ENCODE results near the gene HDAC7.

HDAC7 gene

DNA sequence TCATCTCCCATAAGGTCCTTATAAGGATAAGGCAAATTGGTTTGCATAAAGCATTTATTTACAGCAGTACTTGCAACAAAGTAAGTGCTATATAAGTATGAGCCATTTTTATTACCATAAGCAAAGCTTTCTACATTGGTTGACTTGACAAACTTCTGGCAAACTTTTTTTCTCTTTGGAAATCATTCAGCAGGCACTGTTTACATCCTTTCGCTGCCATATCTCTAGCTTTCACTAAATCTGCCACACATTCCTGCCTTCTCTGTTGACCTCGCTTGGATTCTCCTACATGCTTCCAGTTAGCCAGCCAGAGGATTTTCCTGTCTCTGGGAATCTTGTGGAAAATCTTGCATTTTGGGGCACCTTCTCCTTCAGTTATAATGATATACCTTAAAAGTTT, 21.8 kb upstream of the HDAC7 start:
- TF ChIP-seq, protein P1, sequence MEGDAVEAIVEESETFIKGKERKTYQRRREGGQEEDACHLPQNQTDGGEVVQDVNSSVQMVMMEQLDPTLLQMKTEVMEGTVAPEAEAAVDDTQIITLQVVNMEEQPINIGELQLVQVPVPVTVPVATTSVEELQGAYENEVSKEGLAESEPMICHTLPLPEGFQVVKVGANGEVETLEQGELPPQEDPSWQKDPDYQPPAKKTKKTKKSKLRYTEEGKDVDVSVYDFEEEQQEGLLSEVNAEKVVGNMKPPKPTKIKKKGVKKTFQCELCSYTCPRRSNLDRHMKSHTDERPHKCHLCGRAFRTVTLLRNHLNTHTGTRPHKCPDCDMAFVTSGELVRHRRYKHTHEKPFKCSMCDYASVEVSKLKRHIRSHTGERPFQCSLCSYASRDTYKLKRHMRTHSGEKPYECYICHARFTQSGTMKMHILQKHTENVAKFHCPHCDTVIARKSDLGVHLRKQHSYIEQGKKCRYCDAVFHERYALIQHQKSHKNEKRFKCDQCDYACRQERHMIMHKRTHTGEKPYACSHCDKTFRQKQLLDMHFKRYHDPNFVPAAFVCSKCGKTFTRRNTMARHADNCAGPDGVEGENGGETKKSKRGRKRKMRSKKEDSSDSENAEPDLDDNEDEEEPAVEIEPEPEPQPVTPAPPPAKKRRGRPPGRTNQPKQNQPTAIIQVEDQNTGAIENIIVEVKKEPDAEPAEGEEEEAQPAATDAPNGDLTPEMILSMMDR (IDR thresholded peaks at IDR 0.05): no peak
- TF ChIP-seq ZFX (IDR thresholded peaks at IDR 0.05; ENCODE audit: borderline replicate concordance): no peak
- no peak overlapping the region for H3K27ac ChIP-seq

GRCh38 chr12:47840571-47840970, 20.9 kb upstream of the HDAC7 start:
- no peak overlapping the region for H3K27ac ChIP-seq
- TF ChIP-seq, protein P1 (IDR thresholded peaks at IDR 0.05): no peak
- no peak for TF ChIP-seq ZFX (IDR thresholded peaks at IDR 0.05; ENCODE audit: borderline replicate concordance)

- no peak overlapping the region for H3K27ac ChIP-seq
- TF ChIP-seq, protein P1 (IDR thresholded peaks at IDR 0.05): no peak
- no peak for TF ChIP-seq ZFX (IDR thresholded peaks at IDR 0.05; ENCODE audit: borderline replicate concordance)
Measured at GRCh38 chr12:47839214-47839876, 19.6 kb upstream of the HDAC7 start.

DNA sequence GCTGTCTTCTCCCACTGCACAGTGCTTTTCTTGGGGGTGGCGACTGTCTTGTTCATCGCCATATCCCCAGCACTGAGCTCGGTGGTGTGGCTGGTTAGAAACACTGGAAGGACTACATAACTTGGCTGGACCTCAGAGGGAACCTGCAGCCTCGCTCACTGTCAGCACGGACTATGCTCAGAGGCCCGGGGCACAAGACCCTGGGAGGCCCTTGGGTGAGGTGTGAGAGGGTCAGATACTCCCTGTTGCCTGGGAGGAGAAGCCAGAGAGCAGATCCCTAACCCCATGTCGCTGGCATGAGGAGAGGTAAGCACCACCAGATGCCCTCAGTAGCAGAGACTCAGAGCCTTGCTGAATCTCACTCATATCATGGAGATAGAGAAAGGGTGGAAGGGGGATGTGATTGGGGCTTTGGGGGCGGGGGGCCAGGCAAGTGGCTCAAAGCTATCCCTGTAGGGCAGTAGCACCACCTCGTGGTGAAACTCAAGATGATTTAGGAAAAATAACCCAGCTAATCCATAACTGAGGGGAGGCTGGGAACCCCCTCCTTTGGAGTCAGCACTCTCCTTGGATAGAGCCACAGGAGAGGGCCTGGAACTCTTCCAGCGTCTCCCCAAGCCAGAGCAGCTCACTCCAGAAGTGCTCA, 18.7 kb upstream of the HDAC7 start:
- H3K27ac ChIP-seq: no peak overlapping the region
- no peak for TF ChIP-seq ZFX (IDR thresholded peaks at IDR 0.05; ENCODE audit: borderline replicate concordance)
- TF ChIP-seq, protein P1 (IDR thresholded peaks at IDR 0.05): peak; percentile 69

DNA sequence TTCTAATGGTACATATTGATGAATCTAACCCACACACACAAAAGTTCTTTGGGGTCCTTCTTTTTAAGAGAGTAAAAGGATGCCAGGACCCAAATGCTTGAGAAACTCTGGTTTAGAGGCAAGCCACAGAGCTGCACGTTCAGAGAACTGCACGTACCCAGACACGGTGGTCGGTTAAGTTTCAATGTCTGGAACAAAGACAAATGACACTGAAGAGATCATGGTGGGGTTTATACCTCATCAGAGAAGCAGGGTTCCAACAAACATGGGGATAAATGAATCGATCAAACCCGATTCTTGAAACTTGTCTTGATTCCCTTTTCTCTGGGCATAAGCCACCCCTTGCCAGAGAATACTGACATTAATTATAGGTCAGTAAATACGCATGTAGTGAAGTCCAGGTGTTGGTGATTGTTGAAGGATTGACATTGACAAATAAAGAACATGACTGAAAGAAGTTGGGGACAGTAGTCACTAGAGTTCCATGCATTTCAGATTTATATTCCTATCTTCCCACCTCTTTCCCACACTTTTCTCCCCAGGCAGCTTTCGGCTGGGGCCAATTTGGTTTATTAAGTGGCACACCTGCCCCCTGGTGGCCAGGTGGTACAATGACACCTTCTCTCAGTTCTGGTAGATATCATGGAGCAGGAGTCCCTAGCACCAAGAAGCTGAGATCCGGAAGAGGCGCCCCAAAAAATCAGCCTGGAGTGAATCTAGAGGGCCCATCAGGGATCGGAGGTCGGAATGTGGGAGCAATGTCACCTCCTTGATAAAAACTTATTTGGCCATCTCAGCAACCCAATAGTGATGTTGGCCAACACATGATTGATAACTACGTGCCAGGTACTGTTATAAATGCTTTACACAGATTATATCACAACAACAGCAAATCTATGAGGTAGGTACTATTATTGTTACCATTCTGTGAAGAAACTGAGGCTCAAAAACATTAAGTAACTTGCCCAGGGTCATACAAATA, 17.8 kb upstream of the HDAC7 start:
- no peak overlapping the region for H3K27ac ChIP-seq
- TF ChIP-seq, protein P1 (IDR thresholded peaks at IDR 0.05): peak; percentile 98
- TF ChIP-seq ZFX (IDR thresholded peaks at IDR 0.05; ENCODE audit: borderline replicate concordance): no peak

DNA sequence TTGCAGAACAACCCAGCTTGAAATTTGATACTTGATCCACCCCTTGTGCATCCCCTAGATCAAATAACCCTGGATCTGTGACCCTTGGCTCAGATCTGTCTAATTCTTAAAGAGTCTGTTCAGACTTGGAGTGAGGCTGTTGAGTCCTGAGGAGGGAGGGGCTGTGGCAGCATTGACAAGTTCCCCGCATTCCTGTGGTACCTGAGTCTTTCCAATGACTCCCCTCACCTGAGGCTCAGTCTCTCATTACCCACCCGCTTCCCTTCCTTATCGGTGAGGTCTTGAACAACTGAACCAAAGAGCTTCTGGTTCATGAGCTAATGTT, 16.1 kb upstream of the HDAC7 start:
- peak overlapping the region; percentile 28 for H3K27ac ChIP-seq
- TF ChIP-seq ZFX (IDR thresholded peaks at IDR 0.05; ENCODE audit: borderline replicate concordance): no peak
- TF ChIP-seq, protein P1 (IDR thresholded peaks at IDR 0.05): no peak
